ENCODE results near the gene ADTRP.

ADTRP gene

GRCh38 chr6:11773013-11773412 lies 5.6 kb downstream of the ADTRP start:
- DNase-seq (ENCODE audit: low read depth): no peak

- no peak for DNase-seq (ENCODE audit: low read depth)
Observed at GRCh38 chr6:11772109-11772825, 6.3 kb downstream of the ADTRP start.

GRCh38 chr6:11771473-11772048 lies 7.0 kb downstream of the ADTRP start:
- DNase-seq (ENCODE audit: low read depth): no peak

GRCh38 chr6:11770546-11771466 lies 7.8 kb downstream of the ADTRP start:
- no peak for DNase-seq (ENCODE audit: low read depth)

GRCh38 chr6:11769811-11770545 lies 8.6 kb downstream of the ADTRP start:
- DNase-seq (ENCODE audit: low read depth): no peak

GRCh38 chr6:11769244-11769643 lies 9.4 kb downstream of the ADTRP start:
- no peak for DNase-seq (ENCODE audit: low read depth)

- DNase-seq (ENCODE audit: low read depth): no peak
Observed at GRCh38 chr6:11767978-11768756, 10.4 kb downstream of the ADTRP start.

GRCh38 chr6:11767458-11767857 lies 11.1 kb downstream of the ADTRP start:
- DNase-seq (ENCODE audit: low read depth): no peak

- no peak for DNase-seq (ENCODE audit: low read depth)
Observed at GRCh38 chr6:11766589-11767450, 11.8 kb downstream of the ADTRP start.

GRCh38 chr6:11766043-11766442 lies 12.6 kb downstream of the ADTRP start:
- no peak for DNase-seq (ENCODE audit: low read depth)

GRCh38 chr6:11764250-11764604 lies 14.4 kb downstream of the ADTRP start:
- no peak for DNase-seq (ENCODE audit: low read depth)

- no peak for DNase-seq (ENCODE audit: low read depth)
Observed at GRCh38 chr6:11763460-11764249, 14.9 kb downstream of the ADTRP start.

GRCh38 chr6:11762794-11763459 lies 15.7 kb downstream of the ADTRP start:
- DNase-seq (ENCODE audit: low read depth): no peak

GRCh38 chr6:11761744-11762620 lies 16.6 kb downstream of the ADTRP start:
- no peak for DNase-seq (ENCODE audit: low read depth)

GRCh38 chr6:11760015-11760473 lies 18.6 kb downstream of the ADTRP start:
- DNase-seq (ENCODE audit: low read depth): no peak

- DNase-seq (ENCODE audit: low read depth): no peak
Observed at GRCh38 chr6:11758878-11759277, 19.7 kb downstream of the ADTRP start.

GRCh38 chr6:11756726-11757125 lies 21.9 kb downstream of the ADTRP start:
- DNase-seq (ENCODE audit: low read depth): no peak

- DNase-seq (ENCODE audit: low read depth): no peak
Observed at GRCh38 chr6:11756292-11756691, 22.3 kb downstream of the ADTRP start.

Measured in stimulated activated CD4-positive, alpha-beta T cell treated with anti-CD3 and anti-CD28 coated beads, Interleukin-2, amount 100 ng/mL, for 4 hours (primary cell).